K562 (cell line): ENCODE data around the gene OTOP3. TPM values are rescaled to one million over a fixed set of nuclear protein-coding genes. Genes with fewer than 3 reads are reported as not detected.
"Not testable (repeated sequence)": the region's sequence is repeated elsewhere in the genome, so short reads cannot be mapped to it uniquely, and the experiment has no call there.

Experiments
- ATAC-seq: fragments of 200-7000 bp; cut with Tn5 transposase; 3 replicates; pipeline ENCODE4 v1.9.1; 2020; ENCODE audit warnings: moderate library complexity
- BruUV-seq: library from RNA; stranded (reverse); fragments of 400-500 nt; replicated peaks from 2 replicates; lab custom pipeline; 2021; lab: Mats Ljungman, UMichigan
- CTCF ChIA-PET: fragments of 300-600 bp; formaldehyde crosslinking; extraction: SDS; loops from one replicate; lab custom pipeline; 2021; ENCODE audit warnings: low intra/inter-chr PET ratio; lab: Yijun Ruan, JAX
- POLR2A ChIA-PET: fragments of 300-600, 350-650 bp; sonication (Branson Sonifier 250); formaldehyde crosslinking; extraction: SDS; loops from one replicate; lab custom pipeline; 2021; ENCODE audit warnings: antibody characterized with exemption, inconsistent platforms; lab: Yijun Ruan, JAX
- DNase-seq, 4 experiments: peaks; one replicate each; pipeline versions ENCODE4 v3.0.0 to v3.0.0-alpha.2; 2011 to 2018; ENCODE audit warnings: low spot score in 3 of 4, mixed read lengths in 3 of 4; ENCODE audit errors: extremely low read depth in 1 of 4
- FAIRE-seq: peaks from 2 replicates; lab custom pipeline; 2011; peaks lifted over from hg19 to GRCh38; lab: Jason Lieb, UNC
- H2AFZ ChIP-seq: 2 replicates; pipeline ENCODE4 v1.6.0; 2011; ENCODE audit warnings: low read depth, low read length, control low read depth, inconsistent platforms
- H3K27ac ChIP-seq: fragments of 200-600 bp; 3 replicates; pipeline ENCODE4 v1.8.0; 2011; ENCODE audit warnings: low read depth, mild to moderate bottlenecking, control low read depth, inconsistent platforms, low read length, moderate library complexity, mixed read lengths; ENCODE audit errors: extremely low read depth
- H3K27me3 ChIP-seq, 2 experiments: fragments of 300-600 bp in 1 of 2; 2 replicates in 1 of 2; 3 replicates in 1 of 2; pipeline versions ENCODE4 v1.6.0 to v1.8.0; 2011; ENCODE audit warnings: inconsistent platforms in 2 of 2, low read length in 2 of 2, mild to moderate bottlenecking in 1 of 2, mixed read lengths in 1 of 2, moderate library complexity in 1 of 2; ENCODE audit not compliant: control insufficient read depth in 2 of 2, insufficient read depth in 2 of 2
- H3K36me3 ChIP-seq: fragments of 300-600 bp; 3 replicates; pipeline ENCODE4 v1.8.0; 2011; ENCODE audit warnings: mild to moderate bottlenecking, low read length, inconsistent platforms; ENCODE audit not compliant: control insufficient read depth, insufficient read depth
- H3K4me1 ChIP-seq, 2 experiments: fragments of 200-600 bp in 1 of 2; replicated peaks in 1 of 2; 2 replicates in 1 of 2; 3 replicates in 1 of 2; pipeline versions ENCODE4 v1.5.1 to v1.8.0; 2011; ENCODE audit warnings: inconsistent platforms in 2 of 2, low read length in 2 of 2, mild to moderate bottlenecking in 1 of 2, mixed read lengths in 1 of 2, moderate library complexity in 1 of 2; ENCODE audit not compliant: control insufficient read depth in 2 of 2, insufficient read depth in 2 of 2
- H3K4me2 ChIP-seq: 2 replicates; pipeline ENCODE4 v1.6.1; 2011; ENCODE audit warnings: low read length, control low read depth, inconsistent platforms, mixed read lengths; ENCODE audit not compliant: insufficient read depth
- H3K4me3 ChIP-seq: fragments of 200-600 bp; sonication (generic), shearing (Covaris generic); 2 replicates; pipeline ENCODE4 v1.5.1; 2016; ENCODE audit warnings: control low read depth, inconsistent platforms
- H3K79me2 ChIP-seq: fragments of 200-600 bp; 3 replicates; pipeline ENCODE4 v1.8.0; 2011; ENCODE audit warnings: low read length, inconsistent platforms; ENCODE audit not compliant: control insufficient read depth, insufficient read depth
- H3K9ac ChIP-seq, 2 experiments: 2 replicates each; pipeline versions ENCODE4 v1.6.0 to v1.6.1; 2011; ENCODE audit warnings: low read depth in 2 of 2, low read length in 2 of 2, control low read depth in 1 of 2, inconsistent platforms in 1 of 2, mild to moderate bottlenecking in 1 of 2, mixed read lengths in 1 of 2; ENCODE audit not compliant: insufficient read depth in 1 of 2
- H3K9me1 ChIP-seq: one replicate; pipeline ENCODE4 v1.6.0; 2011; ENCODE audit warnings: inconsistent platforms, mild to moderate bottlenecking, low read length, moderate library complexity; ENCODE audit not compliant: control insufficient read depth, insufficient read depth
- H3K9me3 ChIP-seq: replicated peaks from 2 replicates; pipeline ENCODE4 v1.5.1; 2011; ENCODE audit warnings: low read depth, low read length, inconsistent platforms; ENCODE audit not compliant: control insufficient read depth, insufficient read depth
- H4K20me1 ChIP-seq: replicated peaks from 2 replicates; pipeline ENCODE4 v1.6.1; 2011; ENCODE audit warnings: low read length, inconsistent platforms, mixed read lengths; ENCODE audit not compliant: control insufficient read depth, insufficient read depth
- SAFB ChIP-seq: fragments of 200-400 bp; formaldehyde crosslinking; IDR thresholded peaks from 2 replicates; pipeline ENCODE4 v1.6.1; 2017; ENCODE audit warnings: low read depth, low read length, borderline replicate concordance
- ZNF121 ChIP-seq: sonication (generic); formaldehyde crosslinking; conservative IDR thresholded peaks from 2 replicates; pipeline ENCODE4 v1.8.0; 2022; ENCODE audit warnings: missing genetic modification reagents
- WGBS: fragments of 100-300 bp; shearing (Covaris generic); methylation state at CpG from one replicate; pipeline ENCODE4 v1.1.6; 2016; ENCODE audit warnings: low coverage, mixed read lengths; ENCODE audit not compliant: insufficient coverage; ENCODE audit errors: missing lambda C conversion rate; 5-methylcytosine and 5-hydroxymethylcytosine counted together
- in situ Hi-C: fragments of 300-500 bp; cut with MboI; formaldehyde crosslinking; loops from 4 replicates; pipeline ENCODE4 v1.15.0; 2018; ENCODE audit warnings: inconsistent platforms, mixed read lengths
- intact Hi-C: fragments of 100-400 bp; cut with micrococcal nuclease; formaldehyde crosslinking; loops from 2 replicates; pipeline ENCODE4 v1.14.2; 2022
- polyA plus RNA-seq, 8 experiments: library from polyadenylated mRNA; depleted of rRNA in 4 of 8; stranded (reverse) in 5 of 8; unstranded in 3 of 8; fragments of >200 nt; fragmentation: Nextera tagmentation in 2 of 8; fragmentation: Illumina TruSeq in 1 of 8; extraction: Ambion mirVana in 2 of 8; extraction: Trizol in 1 of 8; gene quantifications; 2 replicates each; pipeline versions ENCODE4 v1.2.1 to v1.2.3, GENCODE V29; 2011 to 2014; ENCODE audit warnings: inconsistent platforms in 1 of 8, missing spikeins in 1 of 8
- total RNA-seq, 7 experiments: library from RNA; depleted of rRNA in 6 of 7; stranded (reverse); fragments of >200 nt in 6 of 7; fragmentation: Illumina TruSeq in 2 of 7; extraction: Trizol in 2 of 7; gene quantifications; 2 replicates each; pipeline versions ENCODE4 v1.2.1 to v1.2.3, GENCODE V29; 2011 to 2021; ENCODE audit warnings: low replicate concordance in 1 of 7
- TF ChIP-seq, protein P1 (sequence below): fragments of 450-650 bp; formaldehyde crosslinking; IDR thresholded peaks from 2 replicates; pipeline ENCODE4 v1.4.0; 2020; ENCODE audit warnings: mild to moderate bottlenecking, moderate library complexity

OTOP3 gene
- total and polyA plus RNA-seq, 9 of the 15 experiments (the other 6 are each of a cell fraction or from before 2014, with no cell fraction given): not detected

DNA sequence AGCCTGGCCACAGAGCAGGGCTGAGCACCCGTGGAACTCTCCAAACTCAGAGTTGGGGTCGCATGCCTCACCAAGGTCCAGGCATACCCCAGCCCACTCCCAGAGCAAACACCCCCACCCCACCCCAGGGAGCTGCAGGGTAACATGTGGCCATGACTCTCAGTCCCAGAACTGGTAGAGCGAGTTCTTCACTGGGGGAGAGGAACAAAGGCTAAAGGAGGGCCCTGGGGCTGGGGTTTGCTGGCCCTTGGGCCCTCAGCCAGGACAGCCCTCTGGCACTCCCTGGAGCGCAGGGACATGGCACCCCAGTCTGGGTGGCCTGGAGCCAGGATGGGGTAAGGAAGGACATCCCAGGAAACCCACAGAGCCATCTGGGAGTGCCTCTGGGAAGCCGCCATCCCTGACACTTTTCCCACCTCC lies 32.7 kb downstream of the OTOP3 start (continued):
- TF ChIP-seq SAFB: no peak
- TF ChIP-seq, protein P1, sequence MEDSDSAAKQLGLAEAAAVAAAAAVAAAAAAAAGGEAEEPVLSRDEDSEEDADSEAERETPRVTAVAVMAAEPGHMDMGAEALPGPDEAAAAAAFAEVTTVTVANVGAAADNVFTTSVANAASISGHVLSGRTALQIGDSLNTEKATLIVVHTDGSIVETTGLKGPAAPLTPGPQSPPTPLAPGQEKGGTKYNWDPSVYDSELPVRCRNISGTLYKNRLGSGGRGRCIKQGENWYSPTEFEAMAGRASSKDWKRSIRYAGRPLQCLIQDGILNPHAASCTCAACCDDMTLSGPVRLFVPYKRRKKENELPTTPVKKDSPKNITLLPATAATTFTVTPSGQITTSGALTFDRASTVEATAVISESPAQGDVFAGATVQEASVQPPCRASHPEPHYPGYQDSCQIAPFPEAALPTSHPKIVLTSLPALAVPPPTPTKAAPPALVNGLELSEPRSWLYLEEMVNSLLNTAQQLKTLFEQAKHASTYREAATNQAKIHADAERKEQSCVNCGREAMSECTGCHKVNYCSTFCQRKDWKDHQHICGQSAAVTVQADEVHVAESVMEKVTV: no peak

DNA sequence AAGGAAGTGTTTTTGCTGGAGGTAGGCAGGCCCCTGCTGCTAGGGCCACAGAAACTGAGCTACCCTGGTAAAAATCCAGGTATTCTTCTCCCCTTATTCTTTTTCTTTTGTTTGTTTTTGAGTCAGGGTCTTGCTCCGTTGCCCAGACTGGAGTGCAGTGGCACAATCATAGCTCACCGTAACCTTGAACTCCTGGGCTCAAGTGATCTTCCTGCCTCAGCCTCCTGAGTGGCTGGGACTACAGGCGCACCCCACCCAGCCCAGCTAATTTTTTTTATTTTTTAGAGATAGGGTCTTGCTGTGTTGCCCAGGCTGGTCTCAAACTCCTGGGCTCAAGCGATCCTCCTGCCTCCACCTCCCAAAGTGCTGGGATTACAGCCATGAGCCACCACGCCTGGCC lies 33.8 kb downstream of the OTOP3 start:
- H3K79me2 ChIP-seq, intact Hi-C loops, H3K9me1 ChIP-seq, H3K9me3 ChIP-seq, DNase-seq, H3K9ac ChIP-seq, H3K4me3 ChIP-seq, H3K27ac ChIP-seq, H3K4me2 ChIP-seq, FAIRE-seq, H3K27me3 ChIP-seq, H3K36me3 ChIP-seq, CTCF ChIA-PET, BruUV-seq, H4K20me1 ChIP-seq, H2AFZ ChIP-seq: not testable (repeated sequence)
- POLR2A ChIA-PET: interaction anchor here (0.7 to 0.9 kb wide), 2 partner anchors 8 to 200 kb away, joined by 3 read pairs; no protein-coding TSS in a partner anchor
- H3K4me1 ChIP-seq: peaks cover 3 to 23% of the 10 kb centered on the region in 2 experiments; a peak in 3 of 5 replicates
- 79% methylated on average over 2 of the region's 5 CpGs for WGBS
- peak; percentile 56; the same call in 1 of the 2 replicates for TF ChIP-seq ZNF121 (CRISPR knock-in tag)
- TF ChIP-seq, all 486 proteins: peak for 1; not testable (repeated sequence) for 485
- ATAC-seq, in situ Hi-C loops: not testable (repeated sequence)
